Fibroblast of mammary gland (primary cell): ENCODE data around the gene UNC5A.

ENCODE experiments used
- DNase-seq: peaks from one replicate; pipeline ENCODE4 v3.0.0-alpha.2; 2010; ENCODE audit warnings: low read depth
- H3K4me3 ChIP-seq: 2 replicates; pipeline ENCODE4 v1.5.1; 2011; ENCODE audit warnings: low read depth, mild to moderate bottlenecking, low read length, moderate library complexity; ENCODE audit not compliant: control insufficient read depth
- CTCF ChIP-seq: conservative IDR thresholded peaks from 2 replicates; pipeline ENCODE4 v1.5.1; 2011; ENCODE audit warnings: low read depth, low read length, inconsistent platforms; ENCODE audit not compliant: control insufficient read depth, insufficient read depth

The UNC5A gene

GRCh38 chr5:176899296-176899891 lies 89.0 kb downstream of the UNC5A start, which contains the start of gene HK3:
Gene HK3 (minus strand): TSS chr5:176899346. CDS start chr5:176896159, 3,187 bp downstream.
- DNase-seq = no peak
- no peak for TF ChIP-seq CTCF
- no peak within 1 kb of the TSS for H3K4me3 ChIP-seq

GRCh38 chr5:176899946-176900779 lies 89.8 kb downstream of the UNC5A start:
- no peak overlapping the region for H3K4me3 ChIP-seq

GRCh38 chr5:176900780-176901204 lies 90.4 kb downstream of the UNC5A start:
- TF ChIP-seq CTCF = no peak
- DNase-seq = no peak

More at GRCh38 chr5:176899946-176900779, 89.8 kb downstream of the UNC5A start:
- TF ChIP-seq CTCF = no peak
- DNase-seq = no peak

GRCh38 chr5:176901260-176902101 lies 91.1 kb downstream of the UNC5A start:
- H3K4me3 ChIP-seq = no peak overlapping the region
- no peak for TF ChIP-seq CTCF
- no peak for DNase-seq

More at GRCh38 chr5:176900780-176901204, 90.4 kb downstream of the UNC5A start:
- no peak overlapping the region for H3K4me3 ChIP-seq

- DNase-seq = no peak
- no peak for TF ChIP-seq CTCF
- H3K4me3 ChIP-seq = no peak overlapping the region
Observed at GRCh38 chr5:176902102-176902814, 91.9 kb downstream of the UNC5A start.

- no peak overlapping the region for H3K4me3 ChIP-seq
- DNase-seq = no peak
- TF ChIP-seq CTCF = no peak
Observed at GRCh38 chr5:176902911-176903664, 92.7 kb downstream of the UNC5A start.
